ENCODE measurements around the gene POLR2A.

The POLR2A gene

DNA sequence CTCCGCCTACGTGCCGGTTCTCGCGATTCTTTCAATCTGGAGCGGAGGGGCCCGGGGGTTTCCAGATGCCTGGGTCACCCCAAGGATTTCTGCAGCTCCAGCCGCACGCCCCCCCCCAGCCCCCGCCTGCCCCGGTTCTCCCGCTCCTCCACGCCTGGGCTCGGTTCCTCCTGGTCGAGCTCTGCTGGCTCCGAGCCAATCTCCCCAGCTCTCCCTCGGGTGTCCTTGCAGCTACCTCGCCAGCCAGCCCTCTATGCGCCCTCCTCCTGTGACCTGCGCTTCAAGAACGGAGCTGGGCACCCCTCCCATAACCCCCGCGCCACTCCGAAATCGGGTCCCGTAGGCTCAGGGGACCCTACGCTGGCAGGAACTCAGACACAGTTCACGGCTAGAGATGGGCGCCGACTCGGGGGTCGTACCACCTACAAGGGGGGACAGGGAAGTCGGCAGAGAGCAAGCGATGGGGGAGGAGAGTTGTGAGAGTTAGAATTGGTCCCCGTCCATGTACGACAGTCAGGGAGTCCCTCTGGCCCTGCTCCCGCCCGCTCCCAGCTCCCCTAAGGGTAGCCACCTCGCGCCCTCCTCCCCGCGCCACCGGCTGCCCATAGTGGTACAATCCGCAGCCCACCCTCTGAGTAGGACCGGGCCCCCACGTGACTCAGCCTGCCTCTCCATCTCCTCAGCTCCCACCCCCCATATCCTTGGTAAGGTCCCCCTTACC lies 43.9 kb upstream of the POLR2A start (continued):
- TF ChIP-seq, protein P1, sequence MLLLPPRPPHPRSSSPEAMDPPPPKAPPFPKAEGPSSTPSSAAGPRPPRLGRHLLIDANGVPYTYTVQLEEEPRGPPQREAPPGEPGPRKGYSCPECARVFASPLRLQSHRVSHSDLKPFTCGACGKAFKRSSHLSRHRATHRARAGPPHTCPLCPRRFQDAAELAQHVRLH (tag by site-specific recombination; IDR thresholded peaks at IDR 0.05) = no peak; the same call in 1 of the 2 replicates
- TF ChIP-seq ZBTB48 (tag by site-specific recombination; IDR thresholded peaks at IDR 0.05) (peak; percentile 44), ZNF140 (tag by site-specific recombination; IDR thresholded peaks at IDR 0.05) (no peak), ZBTB1 (tag by site-specific recombination; IDR thresholded peaks at IDR 0.05) (no peak), ZNF701 (tag by site-specific recombination; IDR thresholded peaks at IDR 0.05) (no peak), BCL11A (tag by site-specific recombination; IDR thresholded peaks at IDR 0.05; ENCODE audit: low read depth) (no peak), ZNF692 (tag by site-specific recombination; IDR thresholded peaks at IDR 0.05) (no peak), ZFP41 (tag by site-specific recombination; IDR thresholded peaks at IDR 0.05; ENCODE audit: borderline replicate concordance) (no peak), ZNF24 (tag by site-specific recombination; IDR thresholded peaks at IDR 0.05) (peak; percentile 72; the same call in 1 of the 2 replicates), ZSCAN4 (tag by site-specific recombination; IDR thresholded peaks at IDR 0.05) (no peak), ZNF138 (tag by site-specific recombination; IDR thresholded peaks at IDR 0.05; ENCODE audit: borderline replicate concordance) (no peak), ZNF449 (tag by site-specific recombination; IDR thresholded peaks at IDR 0.05) (0 out of 2 replicates have a peak, but pooled peaks have one; percentile 23), ZNF600 (tag by site-specific recombination; IDR thresholded peaks at IDR 0.05) (0 out of 2 replicates have a peak, but pooled peaks have one; percentile 37), ZBTB17 (tag by site-specific recombination; IDR thresholded peaks at IDR 0.05) (peak; percentile 86), ZNF510 (tag by site-specific recombination; IDR thresholded peaks at IDR 0.05; ENCODE audit: insufficient replicate concordance) (no peak), IKZF3 (tag by site-specific recombination; IDR thresholded peaks at IDR 0.05) (no peak), ZBTB20 (tag by site-specific recombination; IDR thresholded peaks at IDR 0.05) (peak; percentile 77), ZBTB6 (tag by site-specific recombination; IDR thresholded peaks at IDR 0.05) (no peak), ZNF335 (tag by site-specific recombination; conservative IDR thresholded peaks at IDR 0.05) (peak; percentile 92; the same call in 1 of the 2 replicates), ZNF132 (tag by site-specific recombination; IDR thresholded peaks at IDR 0.05; ENCODE audit: borderline replicate concordance) (no peak), ZNF398 (tag by site-specific recombination; IDR thresholded peaks at IDR 0.05) (peak; percentile 65), PRDM6 (tag by site-specific recombination; IDR thresholded peaks at IDR 0.05) (no peak), ZNF830 (tag by site-specific recombination; IDR thresholded peaks at IDR 0.05; ENCODE audit: low read depth) (no peak)
- TF ChIP-seq, protein P2, sequence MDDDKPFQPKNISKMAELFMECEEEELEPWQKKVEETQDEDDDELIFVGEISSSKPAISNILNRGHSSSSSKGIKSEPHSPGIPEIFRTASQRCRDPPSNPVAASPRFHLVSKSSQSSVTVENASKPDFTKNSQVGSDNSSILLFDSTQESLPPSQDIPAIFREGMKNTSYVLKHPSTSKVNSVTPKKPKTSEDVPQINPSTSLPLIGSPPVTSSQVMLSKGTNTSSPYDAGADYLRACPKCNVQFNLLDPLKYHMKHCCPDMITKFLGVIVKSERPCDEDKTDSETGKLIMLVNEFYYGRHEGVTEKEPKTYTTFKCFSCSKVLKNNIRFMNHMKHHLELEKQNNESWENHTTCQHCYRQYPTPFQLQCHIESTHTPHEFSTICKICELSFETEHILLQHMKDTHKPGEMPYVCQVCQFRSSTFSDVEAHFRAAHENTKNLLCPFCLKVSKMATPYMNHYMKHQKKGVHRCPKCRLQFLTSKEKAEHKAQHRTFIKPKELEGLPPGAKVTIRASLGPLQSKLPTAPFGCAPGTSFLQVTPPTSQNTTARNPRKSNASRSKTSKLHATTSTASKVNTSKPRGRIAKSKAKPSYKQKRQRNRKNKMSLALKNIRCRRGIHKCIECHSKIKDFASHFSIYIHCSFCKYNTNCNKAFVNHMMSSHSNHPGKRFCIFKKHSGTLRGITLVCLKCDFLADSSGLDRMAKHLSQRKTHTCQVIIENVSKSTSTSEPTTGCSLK (tag by site-specific recombination; IDR thresholded peaks at IDR 0.05) = no peak
- TF ChIP-seq, protein P3, sequence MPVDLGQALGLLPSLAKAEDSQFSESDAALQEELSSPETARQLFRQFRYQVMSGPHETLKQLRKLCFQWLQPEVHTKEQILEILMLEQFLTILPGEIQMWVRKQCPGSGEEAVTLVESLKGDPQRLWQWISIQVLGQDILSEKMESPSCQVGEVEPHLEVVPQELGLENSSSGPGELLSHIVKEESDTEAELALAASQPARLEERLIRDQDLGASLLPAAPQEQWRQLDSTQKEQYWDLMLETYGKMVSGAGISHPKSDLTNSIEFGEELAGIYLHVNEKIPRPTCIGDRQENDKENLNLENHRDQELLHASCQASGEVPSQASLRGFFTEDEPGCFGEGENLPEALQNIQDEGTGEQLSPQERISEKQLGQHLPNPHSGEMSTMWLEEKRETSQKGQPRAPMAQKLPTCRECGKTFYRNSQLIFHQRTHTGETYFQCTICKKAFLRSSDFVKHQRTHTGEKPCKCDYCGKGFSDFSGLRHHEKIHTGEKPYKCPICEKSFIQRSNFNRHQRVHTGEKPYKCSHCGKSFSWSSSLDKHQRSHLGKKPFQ (tag by site-specific recombination; IDR thresholded peaks at IDR 0.05) = no peak

Data from HEK293 (cell line).